Measurements from ENCODE around the gene UFL1.
"Not testable (repeated sequence)": the region's sequence is repeated elsewhere in the genome, so short reads cannot be mapped to it uniquely, and the experiment has no call there.

The UFL1 gene

DNA sequence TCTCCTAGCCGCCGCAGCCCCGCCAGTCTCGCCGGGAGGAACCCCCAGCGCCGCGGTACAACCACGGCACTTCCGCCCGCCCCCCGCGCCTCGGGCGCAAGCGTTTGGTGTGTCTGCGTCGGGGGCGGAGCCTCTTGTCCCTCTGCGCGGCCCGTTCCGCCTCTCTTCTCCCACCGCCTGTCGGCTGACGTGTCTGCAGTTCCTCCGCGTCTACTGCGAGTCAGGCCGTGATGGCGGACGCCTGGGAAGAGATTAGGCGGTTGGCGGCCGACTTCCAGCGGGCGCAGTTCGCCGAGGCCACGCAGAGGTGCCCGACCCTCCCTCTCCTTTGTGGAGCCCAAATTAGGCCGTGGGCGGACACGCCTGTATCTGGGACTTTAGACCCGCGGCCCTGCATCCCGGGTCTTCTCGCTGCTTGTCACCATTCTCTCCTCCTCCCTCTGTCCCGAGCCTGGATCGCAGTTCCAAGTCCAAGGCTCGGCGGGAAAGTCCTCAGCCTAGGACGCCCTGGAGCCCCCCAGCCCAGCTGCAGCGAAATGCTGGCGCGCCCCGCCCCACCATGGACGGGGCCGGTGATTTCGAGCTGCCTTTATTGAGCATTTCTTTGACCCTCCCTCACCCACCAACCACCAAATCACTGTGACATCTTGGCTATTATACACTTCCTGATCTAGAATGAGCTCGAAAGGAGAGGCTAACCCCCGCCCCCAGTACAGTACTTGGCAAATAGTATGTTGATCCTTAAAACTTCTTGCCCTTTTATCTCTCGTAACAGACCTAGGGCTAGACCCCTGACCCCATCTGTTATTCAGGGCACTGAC, at the start of gene UFL1:
TSS of gene UFL1 (plus strand) at position 163 of the 821 bp plus-strand sequence. CDS start at position 231, 68 bp downstream.
- peak; percentile 86 to 89 for DNase-seq (ENCODE audit: low read depth in 2 of 2)

DNA sequence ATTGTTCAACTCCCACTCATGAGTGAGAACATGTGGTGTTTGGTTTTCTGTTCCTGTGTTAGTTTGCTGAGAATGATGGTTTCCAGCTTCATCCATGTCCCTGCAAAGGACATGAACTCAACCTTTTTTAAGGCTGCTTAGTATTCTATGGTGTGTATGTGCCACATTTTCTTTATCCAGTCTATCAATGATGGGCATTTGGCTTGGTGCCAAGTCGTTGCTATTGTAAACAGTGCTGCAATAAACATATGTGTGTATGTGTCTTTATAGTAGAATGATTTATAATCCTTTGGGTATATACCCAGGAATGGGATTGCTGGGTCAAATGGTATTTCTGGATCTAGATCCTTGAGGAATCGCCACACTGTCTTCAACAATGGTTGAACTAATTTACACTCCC, 49.3 kb upstream of the UFL1 start:
- not testable (repeated sequence) for DNase-seq (ENCODE audit: low read depth in 2 of 2)

DNA sequence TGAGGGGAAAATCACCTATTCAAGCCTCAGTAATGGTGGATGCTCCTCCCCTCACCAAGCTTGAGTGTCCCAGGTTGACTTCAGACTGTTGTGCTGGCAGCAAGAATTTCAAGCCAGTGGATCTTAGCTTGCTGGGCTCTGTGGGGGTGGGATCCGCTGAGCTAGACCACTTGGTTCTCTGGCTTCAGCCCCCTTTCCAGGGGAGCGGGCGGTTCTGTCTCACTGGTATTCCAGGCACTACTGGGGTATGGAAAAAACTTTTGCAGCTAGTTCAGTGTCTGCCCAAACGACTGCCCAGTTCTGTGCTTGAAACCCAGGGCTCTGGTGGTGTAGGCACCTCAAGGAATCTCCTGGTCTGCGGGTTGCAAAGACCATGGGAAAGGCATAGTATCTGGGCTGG, 42.9 kb upstream of the UFL1 start:
- no peak for DNase-seq (ENCODE audit: low read depth in 2 of 2)

DNA sequence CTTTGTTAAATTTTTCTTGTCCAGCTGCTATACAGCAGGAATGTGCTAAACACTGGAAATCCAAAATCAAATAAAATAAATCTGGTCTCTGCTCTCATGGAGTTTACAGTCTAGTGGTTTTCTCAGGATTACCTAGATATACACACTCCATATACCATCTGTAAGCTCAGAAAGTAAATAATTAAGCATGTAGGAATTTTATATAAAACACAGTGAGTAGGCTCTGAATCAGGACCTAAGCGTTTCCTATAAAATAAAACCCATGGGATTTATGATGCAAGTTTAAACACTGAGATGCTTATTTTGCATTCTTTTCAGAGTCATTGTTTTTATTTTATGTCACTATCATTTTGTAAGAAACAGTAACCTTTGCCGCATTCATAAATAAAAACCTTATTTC, 29.7 kb upstream of the UFL1 start:
- DNase-seq (ENCODE audit: low read depth in 2 of 2) = no peak

DNA sequence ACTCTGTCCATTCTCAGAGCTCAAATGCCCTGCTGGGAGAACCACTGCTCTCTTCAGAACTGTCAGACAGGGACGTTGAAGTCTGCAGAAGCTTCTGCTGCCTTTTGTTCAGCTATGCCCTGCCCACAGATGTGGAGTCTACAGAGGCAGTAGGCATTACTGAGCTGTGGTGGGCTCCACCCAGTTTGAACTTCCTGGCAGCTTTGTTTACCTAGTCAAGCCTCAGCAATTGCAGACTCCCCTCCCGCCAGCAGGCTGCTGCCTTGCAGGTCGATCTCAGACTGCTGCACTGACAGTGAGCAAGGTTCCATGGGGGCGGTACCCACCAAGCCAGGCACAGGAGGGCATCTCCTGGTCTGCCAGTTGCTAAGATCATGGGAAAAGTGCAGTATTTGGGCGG, 21.8 kb upstream of the UFL1 start:
- peak in 1 of 2 donors; percentile 6 for DNase-seq (ENCODE audit: low read depth in 2 of 2)

DNA sequence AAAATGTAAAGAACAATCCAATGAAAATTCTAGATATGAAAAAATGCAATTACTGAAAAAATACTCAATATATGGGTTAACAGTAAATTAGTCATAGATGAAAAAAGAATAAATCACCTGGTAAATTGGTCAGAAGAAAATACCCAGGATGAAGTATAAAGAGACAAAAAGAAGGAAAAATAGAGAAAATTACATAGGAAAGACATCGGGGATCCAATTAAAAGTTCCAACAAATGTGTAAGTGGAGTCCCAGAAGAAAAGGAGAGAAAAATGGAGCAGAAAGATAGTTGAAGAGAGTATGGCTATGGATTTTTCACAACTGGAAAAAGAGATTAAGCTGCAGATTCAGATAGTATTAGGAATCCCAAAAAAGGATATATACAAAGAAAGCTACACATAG, 18.7 kb upstream of the UFL1 start:
- no peak for DNase-seq (ENCODE audit: low read depth in 2 of 2)

DNA sequence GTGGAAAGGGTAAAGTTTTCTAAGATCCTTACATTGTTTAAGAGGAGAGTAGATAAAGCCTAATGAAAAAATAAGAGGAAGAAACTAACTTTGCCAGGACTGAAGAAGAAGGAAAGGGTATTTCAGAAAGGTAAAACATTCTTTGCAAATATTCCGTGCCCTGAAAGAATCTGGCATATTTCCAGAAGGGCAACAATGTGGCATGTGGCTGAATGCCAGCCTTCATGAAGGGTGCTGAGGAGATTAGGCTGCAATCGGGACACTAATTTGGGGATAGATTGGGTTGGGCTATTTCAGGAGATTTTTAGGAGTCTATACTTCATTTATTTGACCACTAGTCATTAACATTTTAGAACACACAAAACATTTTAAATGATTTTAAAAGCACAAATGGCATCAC, 16.2 kb upstream of the UFL1 start:
- no peak for DNase-seq (ENCODE audit: low read depth in 2 of 2)

DNA sequence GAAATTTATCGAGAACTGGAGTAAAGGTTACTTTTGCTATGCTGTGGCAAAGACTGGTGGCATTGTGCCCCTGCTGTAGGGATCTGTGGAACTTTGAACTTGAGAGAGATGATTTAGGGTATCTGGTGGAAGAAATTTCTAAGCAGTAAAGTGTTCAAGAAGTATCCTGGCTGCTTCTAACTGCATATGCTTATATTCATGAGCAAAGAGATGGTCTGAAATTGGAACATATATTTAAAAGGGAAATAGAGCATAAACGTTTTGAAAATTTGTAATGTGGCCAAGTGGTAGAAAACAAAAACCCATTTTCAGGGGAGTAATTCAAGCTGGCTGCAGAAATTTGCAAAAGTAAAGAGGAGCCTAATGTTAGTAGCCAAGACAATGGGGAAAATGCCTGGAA, 12.3 kb upstream of the UFL1 start:
- DNase-seq (ENCODE audit: low read depth in 2 of 2) = no peak

DNA sequence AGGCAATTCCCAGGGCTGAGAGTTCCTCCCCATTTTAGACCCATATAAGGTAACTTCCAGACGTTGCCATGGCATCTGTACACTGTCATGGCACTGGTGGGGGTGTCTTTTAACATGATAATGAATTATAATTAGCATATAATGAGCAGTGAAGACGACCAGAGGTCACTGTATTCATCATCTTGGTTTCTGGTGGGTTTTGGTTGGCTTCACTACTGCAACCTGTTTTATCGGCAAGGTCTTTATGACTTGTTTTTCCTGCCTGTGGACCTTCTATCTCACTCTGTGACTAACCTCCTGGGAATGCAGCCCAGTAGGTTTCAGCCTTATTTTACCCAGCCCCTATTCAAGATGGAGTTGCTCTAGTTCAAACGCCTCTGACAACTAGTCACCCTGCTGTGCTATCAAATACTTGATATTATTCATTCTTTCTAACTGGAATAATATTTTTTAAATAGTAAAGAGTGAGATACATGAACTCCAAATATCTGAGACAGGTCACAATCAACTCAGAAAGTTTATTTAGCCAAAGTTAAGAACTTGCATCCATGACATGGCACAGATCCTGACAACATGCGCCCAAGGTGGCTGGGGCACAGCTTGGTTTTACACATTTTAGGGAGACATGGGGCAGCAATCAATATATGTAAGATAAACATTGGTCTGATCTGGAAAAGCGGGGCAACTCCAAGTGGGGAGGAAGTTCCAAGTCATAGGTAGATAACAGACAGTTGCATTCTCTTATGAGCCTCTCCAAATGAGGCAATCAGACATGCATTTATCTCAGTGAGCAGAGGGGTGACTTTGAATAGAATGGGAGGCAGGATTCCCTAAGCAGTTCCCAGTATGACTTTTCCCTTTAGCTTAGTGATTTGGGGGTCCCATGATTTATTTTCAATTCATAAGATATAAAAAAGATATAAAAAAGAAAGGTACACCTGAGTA, 1.2 kb upstream of the UFL1 start:
- DNase-seq (ENCODE audit: low read depth in 2 of 2) = no peak

DNA sequence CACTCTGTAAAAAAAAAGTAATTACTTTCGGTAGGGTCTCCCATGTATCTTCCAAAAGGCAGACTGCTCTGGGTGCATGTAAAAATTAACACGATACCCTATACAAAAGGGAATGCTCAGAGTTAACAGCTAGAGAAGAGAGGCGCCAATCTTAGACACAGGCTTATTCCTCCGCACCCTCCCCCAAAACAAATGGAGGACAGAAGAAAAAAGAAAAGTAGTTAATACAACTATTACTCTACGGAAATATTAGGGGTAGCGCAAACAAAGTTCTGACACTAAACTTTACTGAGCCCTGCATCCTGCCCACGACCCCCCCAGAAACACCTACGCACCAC, 331 bp upstream of the UFL1 start:
- DNase-seq (ENCODE audit: low read depth in 2 of 2) = no peak

DNA sequence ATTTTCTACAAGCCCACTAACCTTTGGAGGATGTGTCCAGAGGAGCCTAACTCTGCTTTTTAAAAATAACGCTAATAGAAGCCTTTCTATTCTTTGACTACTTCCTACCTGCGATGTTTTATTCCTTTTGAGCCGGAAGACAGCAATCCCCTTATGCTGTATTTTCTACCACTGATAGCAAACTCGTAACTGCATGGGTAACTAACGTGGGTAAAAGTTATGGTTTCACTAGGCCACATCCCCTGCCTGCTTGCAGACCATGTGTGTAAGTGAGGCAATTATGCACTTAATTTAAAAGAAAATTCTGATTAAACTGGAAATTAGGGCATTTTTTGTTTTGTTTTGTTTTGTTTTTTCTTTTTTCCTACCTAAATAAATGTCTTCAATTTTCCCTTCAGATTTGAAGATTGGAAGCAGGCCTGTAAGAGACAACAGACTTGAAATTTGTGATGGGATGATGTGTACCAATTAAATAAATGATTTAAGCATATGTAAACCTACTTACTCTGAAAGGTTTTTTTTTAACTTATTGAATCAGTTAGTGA, 931 bp downstream of the UFL1 start:
- no peak for DNase-seq (ENCODE audit: low read depth in 2 of 2)

DNA sequence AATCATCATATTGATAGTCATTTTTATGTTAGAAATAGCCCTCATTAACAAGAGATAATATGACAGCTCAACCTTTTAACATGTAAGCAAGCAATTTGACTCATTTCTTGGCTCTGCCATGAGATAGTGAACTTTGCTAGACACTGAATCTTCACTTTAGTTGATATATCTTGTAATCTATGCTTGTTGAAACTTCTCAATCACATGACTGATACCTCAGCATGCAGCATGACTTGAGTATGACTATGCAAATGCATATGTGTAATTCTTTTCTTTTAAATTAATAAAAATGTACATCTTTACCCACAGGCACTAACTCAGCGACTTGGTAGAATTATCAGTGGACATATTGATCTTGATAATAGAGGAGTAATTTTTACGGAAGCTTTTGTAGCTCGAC, 6.6 kb downstream of the UFL1 start:
- DNase-seq (ENCODE audit: low read depth in 2 of 2) = no peak

DNA sequence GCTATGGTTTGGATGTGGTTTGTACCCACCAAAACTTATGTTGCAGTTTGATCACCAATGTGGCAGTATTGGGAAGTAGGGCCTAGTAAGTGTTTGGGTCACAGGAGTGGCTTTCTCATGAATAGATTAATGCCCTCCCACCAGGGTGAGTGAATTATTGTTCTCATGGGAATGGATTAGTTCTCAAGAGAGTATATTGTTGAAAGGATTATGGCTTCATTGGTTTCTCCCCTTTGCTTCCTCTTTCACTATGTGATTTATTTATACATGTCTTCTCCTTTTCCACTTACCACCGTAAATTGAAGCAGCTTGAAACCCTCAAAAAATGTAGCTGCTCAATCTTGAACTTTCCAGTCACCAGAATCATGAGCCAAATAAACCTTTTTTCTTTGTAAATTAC, 10.8 kb downstream of the UFL1 start:
- DNase-seq (ENCODE audit: low read depth in 2 of 2) = no peak

DNA sequence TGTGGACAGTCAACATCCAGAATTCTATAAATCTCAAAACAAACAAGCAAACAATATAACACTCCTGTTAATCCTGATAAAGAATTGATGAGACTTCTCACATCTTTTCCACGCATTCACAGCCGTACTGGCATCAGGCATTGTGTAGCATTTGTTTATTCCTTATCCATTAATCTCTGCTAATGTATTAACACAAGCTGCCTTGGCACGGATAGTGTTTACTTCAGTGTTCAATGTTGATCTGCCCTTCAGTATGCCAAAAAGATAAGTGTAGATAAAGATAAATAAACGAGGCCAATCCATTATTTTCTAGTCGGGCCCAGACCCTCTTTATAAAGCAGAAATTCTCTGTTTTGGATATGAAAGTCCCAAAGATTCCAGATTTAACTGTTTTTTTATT, 16.1 kb downstream of the UFL1 start:
- no peak for DNase-seq (ENCODE audit: low read depth in 2 of 2)

DNA sequence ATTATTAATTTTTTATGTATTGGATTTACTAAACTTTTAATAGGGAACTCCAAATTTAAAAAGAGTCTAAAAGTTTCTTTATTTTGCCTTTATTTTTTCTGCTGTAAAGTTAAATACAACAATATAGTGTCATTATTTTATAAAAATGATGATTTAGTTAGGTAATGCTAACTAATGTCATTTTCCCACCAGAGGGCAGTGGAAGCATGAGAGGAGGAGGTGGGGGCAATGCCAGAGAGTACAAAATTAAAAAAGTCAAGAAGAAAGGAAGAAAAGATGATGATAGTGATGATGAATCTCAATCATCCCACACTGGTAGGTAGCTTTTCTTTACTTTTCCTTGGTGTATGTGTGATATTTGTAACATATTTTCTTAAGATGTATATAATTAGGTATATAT, 21.1 kb downstream of the UFL1 start:
- DNase-seq (ENCODE audit: low read depth in 2 of 2) = no peak

DNA sequence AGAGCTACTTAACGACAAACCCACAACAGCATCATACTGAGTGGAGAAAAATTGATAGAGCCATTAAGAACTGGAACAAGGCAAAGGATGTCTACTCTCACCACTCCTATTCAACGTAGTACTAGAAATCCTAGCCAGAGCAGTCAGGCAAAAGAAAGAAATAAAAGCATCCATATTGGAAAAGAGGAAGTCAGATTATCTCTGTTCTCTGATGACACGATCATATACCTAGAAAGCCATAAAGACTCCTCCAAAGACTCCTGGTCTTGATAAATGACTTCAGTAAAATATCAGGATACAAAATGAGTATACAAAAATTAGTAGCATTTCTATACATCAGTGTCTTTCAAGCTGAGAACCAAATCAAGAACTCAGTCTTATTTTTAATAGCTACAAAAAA, 24.3 kb downstream of the UFL1 start:
- DNase-seq (ENCODE audit: low read depth in 2 of 2) = no peak

DNA sequence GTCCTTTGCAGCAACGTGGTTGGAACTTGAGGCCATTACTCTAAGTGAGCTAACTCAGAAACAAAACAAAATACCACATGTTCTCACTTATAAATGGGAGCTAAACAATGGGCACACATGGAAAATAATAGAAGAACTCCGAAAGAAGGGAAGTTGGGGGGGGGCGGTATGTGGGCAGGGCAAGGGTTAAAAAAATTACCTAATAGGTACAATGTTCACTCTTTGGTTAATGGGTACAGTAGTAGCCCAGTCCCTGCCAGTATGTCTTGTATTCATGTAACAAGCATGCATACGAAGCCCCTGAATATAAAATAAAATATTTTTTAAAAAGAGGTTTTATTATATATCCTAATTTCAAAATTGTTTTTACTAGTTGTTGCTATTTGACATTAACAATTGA, 26.0 kb downstream of the UFL1 start:
- no peak for DNase-seq (ENCODE audit: low read depth in 2 of 2)

DNA sequence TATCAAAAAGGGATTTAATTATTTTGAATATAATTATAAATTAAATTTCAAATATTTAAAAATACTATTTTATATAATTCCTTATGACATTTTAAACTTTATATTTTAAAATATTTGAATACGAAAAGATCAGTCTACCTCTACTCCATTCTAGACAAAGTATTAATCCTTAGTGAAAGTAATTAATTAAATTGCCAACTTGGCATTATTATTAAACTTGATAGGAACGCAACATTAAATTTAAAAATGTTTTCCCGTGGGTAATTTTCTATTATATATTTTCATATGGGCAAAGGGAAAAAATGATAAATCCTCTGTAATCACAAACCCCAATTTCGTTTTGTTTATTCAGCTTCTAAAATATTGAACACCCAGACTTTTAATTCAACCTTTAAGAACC, 33.0 kb downstream of the UFL1 start:
- DNase-seq (ENCODE audit: low read depth in 2 of 2) = no peak

DNA sequence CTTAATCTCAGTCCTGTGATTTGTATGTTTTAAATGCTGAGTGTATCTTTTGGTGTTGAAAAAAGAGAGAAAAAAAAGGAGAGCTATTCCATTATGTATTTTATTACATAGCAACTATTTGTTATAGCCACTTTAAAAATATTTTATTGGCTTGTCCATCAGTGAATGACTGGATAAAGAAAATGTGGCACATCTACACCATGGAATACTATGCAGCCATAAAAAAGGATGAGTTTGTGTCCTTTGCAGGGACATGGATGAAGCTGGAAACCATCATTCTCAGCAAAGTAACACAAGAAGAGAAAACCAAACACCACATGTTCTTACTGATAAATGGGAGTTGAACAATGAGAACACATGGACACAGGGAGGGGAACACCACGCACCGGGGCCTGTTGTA, 38.1 kb downstream of the UFL1 start:
- DNase-seq (ENCODE audit: low read depth in 2 of 2) = not testable (repeated sequence)

DNA sequence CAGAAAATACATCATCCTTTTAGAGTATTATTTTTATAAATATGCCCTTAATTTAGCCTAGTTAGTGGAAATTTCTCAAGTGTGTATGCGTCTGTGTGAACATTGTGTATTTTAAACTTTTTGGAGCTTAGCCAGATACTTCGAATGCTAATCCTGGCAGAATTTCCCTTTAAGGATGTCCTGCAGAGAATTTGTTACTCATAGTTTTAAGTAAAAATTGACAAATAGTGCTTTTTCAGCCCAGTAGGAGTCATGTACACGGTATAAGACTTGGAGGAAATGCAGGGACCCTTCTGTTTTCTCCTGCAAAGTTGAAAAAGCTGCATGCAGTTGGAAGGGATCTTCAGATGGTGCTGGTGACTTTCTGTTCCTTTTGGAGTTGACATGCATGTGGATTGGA, 41.3 kb downstream of the UFL1 start, which contains the start of gene FHL5:
TSS of gene FHL5 (plus strand) at position 243 of the 400 bp plus-strand sequence. CDS start 40,486 bp downstream, outside the sequence.
- DNase-seq (ENCODE audit: low read depth in 2 of 2) = no peak

DNA sequence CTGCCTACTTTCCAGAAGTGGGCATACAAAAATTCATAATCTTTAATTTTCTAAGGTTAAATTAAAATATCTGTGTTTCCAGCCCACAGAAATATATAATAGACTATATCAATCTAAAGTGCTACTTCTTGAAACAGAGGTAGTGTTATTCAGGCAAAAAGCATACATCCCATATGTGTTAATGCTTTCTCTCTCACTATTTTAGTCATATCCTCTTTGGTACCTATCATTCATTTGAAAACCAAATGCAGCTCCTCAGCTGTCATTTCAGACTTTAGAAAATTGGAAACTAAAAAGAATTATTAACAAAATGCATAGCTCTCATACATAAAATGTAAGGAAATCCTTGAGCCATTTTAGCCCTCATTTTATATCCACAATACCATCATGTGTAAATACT, 42.2 kb downstream of the UFL1 start:
- DNase-seq (ENCODE audit: low read depth in 2 of 2) = no peak

DNA sequence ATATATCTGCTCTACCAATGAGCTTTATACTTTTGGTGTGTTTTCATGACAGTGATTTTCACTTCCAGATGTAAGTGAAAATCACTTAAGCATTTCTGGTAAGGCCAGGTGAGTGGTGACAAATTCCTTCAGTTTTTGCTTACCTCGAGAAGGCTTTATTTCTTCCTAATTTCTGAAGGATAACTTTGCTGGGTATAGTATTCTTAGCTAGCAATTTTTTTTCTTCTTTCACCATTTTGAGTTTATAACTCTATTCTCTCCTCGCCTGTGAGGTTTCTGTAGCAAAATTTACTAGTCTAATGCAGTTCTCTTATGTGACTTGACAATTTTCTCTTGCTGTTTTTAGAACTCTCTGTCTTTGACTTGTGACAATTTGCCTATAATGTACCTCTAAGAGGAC, 48.4 kb downstream of the UFL1 start:
- no peak for DNase-seq (ENCODE audit: low read depth in 2 of 2)

DNA sequence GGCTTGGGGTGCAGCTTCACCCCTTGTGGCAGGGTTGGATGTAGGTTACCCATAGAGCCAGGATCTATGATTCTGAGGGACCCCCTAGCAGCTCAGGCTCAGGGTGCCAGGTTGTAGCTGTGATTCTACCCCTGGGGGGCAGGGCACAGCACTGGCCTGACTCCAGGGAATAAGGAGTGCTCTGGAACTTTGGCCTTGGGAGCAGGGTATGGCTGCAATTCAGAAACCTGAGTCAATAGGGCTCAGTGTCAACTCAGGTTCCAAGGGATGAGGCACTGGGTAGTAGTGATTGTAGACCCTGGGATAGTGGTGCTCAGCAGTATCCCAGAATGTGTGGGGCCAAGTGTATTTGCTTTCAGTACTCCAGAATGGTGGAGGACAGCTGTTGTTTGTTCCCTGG, 49.9 kb downstream of the UFL1 start:
- no peak for DNase-seq (ENCODE audit: low read depth in 2 of 2)

Data from stimulated activated CD4-positive, alpha-beta T cell treated with anti-CD3 and anti-CD28 coated beads, Interleukin-1b, Interleukin-23, amount 100 ng/mL, for 4 hours (primary cell).